Activated naive CD8-positive, alpha-beta T cell treated with anti-CD3 and anti-CD28 coated beads, Interleukin-2, amount 10 ng/mL, durations not matched to agents 7 days and 5 days (primary cell): Measurements from ENCODE around the gene PSME1. TPM values are rescaled to one million over a fixed set of nuclear protein-coding genes. Genes with fewer than 3 reads are reported as not detected.

ENCODE experiments used
- ATAC-seq: fragments of 150-1000 bp; cut with Tn5 transposase; one replicate; pipeline ENCODE4 v1.10.0; 2021; ENCODE audit warnings: low read depth, moderate library complexity
- POLR2A ChIA-PET: fragments of 350-600 bp; sonication (Branson Sonifier 250); formaldehyde crosslinking; loops from one replicate; lab custom pipeline; 2021; ENCODE audit warnings: antibody characterized with exemption; lab: Charles Lee
- DNase-seq: peaks from one replicate; pipeline ENCODE4 v3.0.0; 2021
- H3K27ac Mint-ChIP-seq: one replicate; pipeline ENCODE4 v1.8.0; 2022; ENCODE audit warnings: mild to moderate bottlenecking, mixed read lengths
- H3K27me3 Mint-ChIP-seq: one replicate; pipeline ENCODE4 v1.8.0; 2022; ENCODE audit warnings: mild to moderate bottlenecking, moderate library complexity, mixed read lengths
- H3K36me3 Mint-ChIP-seq: one replicate; pipeline ENCODE4 v1.8.0; 2021; ENCODE audit warnings: mild to moderate bottlenecking, mixed read lengths
- H3K4me1 Mint-ChIP-seq: one replicate; pipeline ENCODE4 v1.8.0; 2021; ENCODE audit warnings: mixed read lengths
- H3K4me3 Mint-ChIP-seq: one replicate; pipeline ENCODE4 v1.8.0; 2022; ENCODE audit warnings: mild to moderate bottlenecking, moderate library complexity, mixed read lengths
- H3K9me3 Mint-ChIP-seq: one replicate; pipeline ENCODE4 v1.8.0; 2021; ENCODE audit warnings: mixed read lengths
- microRNA-seq: library from miRNA; unstranded; fragments of <30 nt; microRNA quantifications from one replicate; pipeline ENCODE4 v1.2.0, GENCODE V29; 2022
- total RNA-seq, 2 experiments: library from RNA; stranded (reverse); gene quantifications; one replicate each; pipeline ENCODE4 v1.2.3, GENCODE V29; 2021

Gene PSME1
- total RNA-seq, 2 experiments from 2014 or later, result 430 to 443 TPM

DNA sequence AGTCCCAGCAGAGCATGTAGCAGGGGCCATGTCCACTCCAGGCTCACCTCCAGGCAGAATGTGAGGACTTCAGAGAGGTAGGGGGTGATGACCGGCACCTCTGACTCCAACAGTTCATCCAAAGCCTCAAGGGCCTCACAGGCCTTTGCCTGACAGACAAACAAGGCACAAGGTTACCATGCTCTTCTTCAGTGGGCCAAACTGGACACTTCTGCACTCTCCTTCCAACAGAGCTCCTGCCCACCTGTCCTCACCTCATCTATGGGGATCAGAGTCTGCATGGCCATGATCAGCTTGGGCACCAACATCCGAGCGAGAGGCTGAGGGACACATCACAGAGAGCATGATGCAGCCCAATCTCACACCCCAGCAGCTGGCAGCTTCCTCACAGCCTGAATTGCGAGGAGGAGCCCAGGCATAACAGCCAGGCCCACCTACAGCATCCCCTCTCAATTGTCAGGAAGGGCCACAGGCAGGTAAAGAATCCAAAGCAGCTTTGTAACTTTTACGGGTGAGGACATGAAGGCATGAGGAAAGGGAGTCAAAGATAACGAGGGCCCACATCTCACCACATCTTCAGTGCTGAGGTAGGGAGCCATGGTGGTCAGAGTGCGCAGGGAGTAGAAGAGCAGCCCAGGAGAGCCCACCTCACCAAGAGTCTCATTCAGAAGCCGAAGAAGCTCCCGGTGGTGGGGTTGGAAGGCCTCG, 51.0 kb downstream of the PSME1 start:
- peak overlapping the region; percentile 85 for H3K4me3 Mint-ChIP-seq
- POLR2A ChIA-PET, result interaction anchor here (1.1 to 5.2 kb wide), 9 partner anchors 8 to 56 kb away, joined by 3 to 37 read pairs (median 8); partner anchors contain the start of genes IRF9, MDP1, PSME1 and TINF2
- no peak for DNase-seq
- peaks cover 19% of the 10 kb centered on the region for H3K4me1 Mint-ChIP-seq
- peaks cover 10% of the 10 kb centered on the region for H3K36me3 Mint-ChIP-seq
- H3K27me3 Mint-ChIP-seq, result no peaks in the 10 kb centered on the region
- no peaks in the 10 kb centered on the region for H3K9me3 Mint-ChIP-seq
- no peak for ATAC-seq
- H3K27ac Mint-ChIP-seq, result no peak overlapping the region

DNA sequence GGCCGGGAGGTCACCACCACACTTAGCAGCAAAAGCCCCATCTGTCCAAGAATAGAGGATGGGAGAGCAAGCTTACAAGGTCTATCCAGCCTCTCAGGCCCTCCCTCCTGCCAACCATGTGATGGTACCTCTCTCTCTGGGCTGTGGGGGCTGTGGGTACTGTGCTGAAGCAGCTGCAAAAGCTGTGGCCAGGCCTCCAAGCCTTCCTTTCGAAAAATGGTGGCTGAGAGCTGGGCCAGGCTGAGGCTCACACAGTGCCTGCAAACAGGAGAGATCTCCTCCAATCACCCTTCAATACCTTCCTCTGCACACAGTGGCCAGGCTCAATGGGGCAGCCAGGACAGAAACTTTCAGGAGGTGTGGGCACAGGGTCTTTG, 51.5 kb downstream of the PSME1 start:
- Mint-ChIP-seq H3K36me3 (peaks cover 14% of the 10 kb centered on the region), H3K27me3 (no peaks in the 10 kb centered on the region), H3K27ac (peak overlapping the region; percentile 69), H3K9me3 (no peaks in the 10 kb centered on the region), H3K4me1 (peaks cover 24% of the 10 kb centered on the region), H3K4me3 (peak overlapping the region; percentile 85)
- POLR2A ChIA-PET, result interaction anchor here (1.1 to 5.2 kb wide), 9 partner anchors 8 to 55 kb away, joined by 3 to 37 read pairs (median 8); partner anchors contain the start of genes IRF9, MDP1, PSME1 and TINF2
- DNase-seq (no peak), ATAC-seq (no peak)

Small RNA genes within 50 kb of the gene (microRNA-seq; reads per million reads assigned to microRNA genes)
- gene MIR7703, result not detected

Other genes with a start within 250 kb of the PSME1 start
- 10 to 100 TPM; 17.1 to 20.0 TPM for gene DHRS4, start 182.4 kb upstream of the PSME1 start, total RNA-seq
- gene DHRS4L2, start 147.3 kb upstream of the PSME1 start, total RNA-seq, result 10 to 100 TPM; 17.7 to 20.9 TPM
- gene CARMIL3, start 84.2 kb upstream of the PSME1 start, total RNA-seq, result under 1 TPM; 0.80 to 0.91 TPM
- gene CPNE6, start 64.6 kb upstream of the PSME1 start, total RNA-seq, result under 1 TPM in 1 of 2 experiments, not detected in 1; 0.14 TPM
- 10 to 100 TPM; 47.4 to 50.6 TPM for gene PCK2, start 41.9 kb upstream of the PSME1 start, total RNA-seq
- 100 to 1,000 TPM; 100 to 105 TPM for gene DCAF11, start 21.4 kb upstream of the PSME1 start, total RNA-seq
- gene NRL, start 21.2 kb upstream of the PSME1 start, total RNA-seq, result 1 to 10 TPM; 3.3 to 3.4 TPM
- gene FITM1, start 5.5 kb upstream of the PSME1 start, total RNA-seq, result 1 to 10 TPM; 1.3 to 1.7 TPM
- gene EMC9, start 5.4 kb downstream of the PSME1 start, total RNA-seq, result 10 to 100 TPM; 41.6 to 43.9 TPM
- 100 to 1,000 TPM; 406 to 414 TPM for gene PSME2, start 10.4 kb downstream of the PSME1 start, total RNA-seq
- gene RNF31, start 11.3 kb downstream of the PSME1 start, total RNA-seq, result 100 to 1,000 TPM; 131 to 153 TPM
- 100 to 1,000 TPM; 234 to 252 TPM for gene IRF9, start 25.1 kb downstream of the PSME1 start, total RNA-seq
- gene REC8, start 35.9 kb downstream of the PSME1 start, total RNA-seq, result 10 to 100 TPM; 55.1 to 60.7 TPM
- 10 to 100 TPM; 32.2 to 33.0 TPM for gene IPO4, start 52.6 kb downstream of the PSME1 start, total RNA-seq
- gene TM9SF1, start 59.2 kb downstream of the PSME1 start, total RNA-seq, result 10 to 100 TPM; 28.9 to 29.6 TPM
- under 1 TPM; 0.43 to 0.53 TPM for gene TSSK4, start 69.5 kb downstream of the PSME1 start, total RNA-seq
- gene CHMP4A, start 77.3 kb downstream of the PSME1 start, total RNA-seq, result 10 to 100 TPM; 93.6 to 97.8 TPM
- gene MDP1, start 79.9 kb downstream of the PSME1 start, total RNA-seq, result 10 to 100 TPM; 11.9 to 15.4 TPM
- 100 to 1,000 TPM; 179 to 196 TPM for gene NEDD8, start 96.2 kb downstream of the PSME1 start, total RNA-seq
- gene GMPR2, start 96.7 kb downstream of the PSME1 start, total RNA-seq, result 10 to 100 TPM; 76.6 to 82.2 TPM
- 100 to 1,000 TPM; 122 to 124 TPM for gene TINF2, start 106.4 kb downstream of the PSME1 start, total RNA-seq
- gene TGM1, start 127.0 kb downstream of the PSME1 start, total RNA-seq, result 1 to 10 TPM; 5.7 to 5.8 TPM
- 10 to 100 TPM; 42.1 to 48.8 TPM for gene RABGGTA, start 135.4 kb downstream of the PSME1 start, total RNA-seq
- gene DHRS1, start 163.6 kb downstream of the PSME1 start, total RNA-seq, result 10 to 100 TPM; 36.0 to 41.9 TPM
- 10 to 100 TPM; 28.7 to 31.1 TPM for gene NOP9, start 163.7 kb downstream of the PSME1 start, total RNA-seq
- 10 to 100 TPM; 33.7 to 34.8 TPM for gene CIDEB, start 171.8 kb downstream of the PSME1 start, total RNA-seq
- 10 to 100 TPM; 19.4 to 21.2 TPM for gene LTB4R2, start 173.9 kb downstream of the PSME1 start, total RNA-seq
- 10 to 100 TPM; 27.0 to 27.8 TPM for gene LTB4R, start 175.3 kb downstream of the PSME1 start, total RNA-seq
- gene ADCY4, start 198.9 kb downstream of the PSME1 start, total RNA-seq, result 1 to 10 TPM; 4.4 to 6.3 TPM
- gene RIPK3, start 203.8 kb downstream of the PSME1 start, total RNA-seq, result 10 to 100 TPM; 41.1 to 43.7 TPM
- not detected for gene NFATC4, start 232.0 kb downstream of the PSME1 start, total RNA-seq